HS-5 (cell line): ENCODE measurements around the gene MED19.
A peak's percentile ranks its signal among the peaks of the same experiment; 100 is the strongest.
"Not testable (repeated sequence)": the region's sequence is repeated elsewhere in the genome, so short reads cannot be mapped to it uniquely, and the experiment has no call there.

Experiments
- DNase-seq: peaks from one replicate; pipeline ENCODE4 v3.0.0-alpha.2; 2012; ENCODE audit warnings: low read depth

Gene MED19

GRCh38 chr11:57711414-57712255, at the start of gene MED19:
Gene MED19, minus strand, starts transcription at chr11:57712215. Its CDS starts 36 bp downstream, at chr11:57712179.
- DNase-seq = peak; percentile 53

- no peak for DNase-seq
Observed at GRCh38 chr11:57758174-57758573, 46.2 kb upstream of the MED19 start.

GRCh38 chr11:57752954-57753353, 40.9 kb upstream of the MED19 start:
- DNase-seq = no peak

- no peak for DNase-seq
Observed at GRCh38 chr11:57751676-57752253, 39.8 kb upstream of the MED19 start, which contains the start of gene BTBD18. Gene BTBD18, minus strand, starts transcription at chr11:57751819. Its CDS starts 631 bp downstream, at chr11:57751188.

- no peak for DNase-seq
Observed at GRCh38 chr11:57751176-57751575, 39.2 kb upstream of the MED19 start.

GRCh38 chr11:57746920-57747319, 34.9 kb upstream of the MED19 start:
- DNase-seq = no peak

- DNase-seq = no peak
Observed at GRCh38 chr11:57745206-57745605, 33.2 kb upstream of the MED19 start.

- no peak for DNase-seq
Observed at GRCh38 chr11:57744357-57744756, 32.3 kb upstream of the MED19 start.

GRCh38 chr11:57742087-57742452, 30.1 kb upstream of the MED19 start:
- no peak for DNase-seq

- DNase-seq = peak; percentile 90
Observed at GRCh38 chr11:57741132-57742086, 29.4 kb upstream of the MED19 start, which contains the start of gene SELENOH. Gene SELENOH, plus strand, starts transcription at chr11:57741491. Its CDS starts 105 bp downstream, at chr11:57741596.

- DNase-seq = no peak
Observed at GRCh38 chr11:57735619-57736298, 23.7 kb upstream of the MED19 start.

- DNase-seq = no peak
Observed at GRCh38 chr11:57732661-57733060, 20.6 kb upstream of the MED19 start.

GRCh38 chr11:57729479-57729878, 17.5 kb upstream of the MED19 start:
- no peak for DNase-seq

- DNase-seq = no peak
Observed at GRCh38 chr11:57728829-57729228, 16.8 kb upstream of the MED19 start.

- no peak for DNase-seq
Observed at GRCh38 chr11:57727185-57727584, 15.2 kb upstream of the MED19 start.

- not testable (repeated sequence) for DNase-seq
Observed at GRCh38 chr11:57716726-57717125, 4.7 kb upstream of the MED19 start.

- DNase-seq = no peak
Observed at GRCh38 chr11:57713835-57714234, 1.8 kb upstream of the MED19 start.

GRCh38 chr11:57712256-57713150, 488 bp upstream of the MED19 start, which contains the start of gene TMX2:
Gene TMX2, plus strand, starts transcription at chr11:57712593. Its CDS starts 26 bp downstream, at chr11:57712619.
- peak; percentile 98 for DNase-seq

- DNase-seq = no peak
Observed at GRCh38 chr11:57709802-57710367, 2.1 kb downstream of the MED19 start.

- not testable (repeated sequence) for DNase-seq
Observed at GRCh38 chr11:57705432-57705831, 6.6 kb downstream of the MED19 start.
